ENCODE results near the gene ARHGEF1.
"Not testable (repeated sequence)": the region's sequence is repeated elsewhere in the genome, so short reads cannot be mapped to it uniquely, and the experiment has no call there.

ARHGEF1 gene

GRCh38 chr19:41912899-41913537 lies 30.0 kb downstream of the ARHGEF1 start:
- Histone ChIP-seq H3K9me2 (replicated peaks; ENCODE audit: low read depth, low read length) (no peaks in the 10 kb centered on the region), H3K27me3 (ENCODE audit: insufficient read depth, low read length, poor library complexity, severe bottlenecking) (no peaks in the 10 kb centered on the region), H3K36me3 (ENCODE audit: insufficient read depth, low read length) (no peaks in the 10 kb centered on the region; the same call in 1 of the 2 replicates), H3K9me3 (ENCODE audit: insufficient read depth, low read depth, low read length) (no peaks in the 10 kb centered on the region), H3K9ac (ENCODE audit: low read depth, low read length, poor library complexity, severe bottlenecking) (no peak overlapping the region), H3K4me2 (ENCODE audit: low read depth, low read length, poor library complexity, severe bottlenecking) (no peak overlapping the region), H3K79me2 (ENCODE audit: insufficient read depth, low read length) (no peaks in the 10 kb centered on the region), H3K4me3 (ENCODE audit: low read length, poor library complexity, severe bottlenecking) (no peak overlapping the region), H3K4me1 (ENCODE audit: insufficient read depth, low read length, poor library complexity, severe bottlenecking) (no peaks in the 10 kb centered on the region), H2AFZ (ENCODE audit: low read length) (no peak overlapping the region), H3F3A (ENCODE audit: low read depth) (no peaks in the 10 kb centered on the region), H4K20me1 (ENCODE audit: insufficient read depth, low read length, poor library complexity, severe bottlenecking) (no peaks in the 10 kb centered on the region)
- TF ChIP-seq CTCF (conservative IDR thresholded peaks at IDR 0.05; ENCODE audit: low read length), result no peak
- TF ChIP-seq EZH2phosphoT487 (IDR thresholded peaks at IDR 0.05; ENCODE audit: borderline replicate concordance), result no peak

- Histone ChIP-seq H3F3A (ENCODE audit: low read depth) (no peaks in the 10 kb centered on the region), H3K9me2 (replicated peaks; ENCODE audit: low read depth, low read length) (no peaks in the 10 kb centered on the region), H3K9me3 (ENCODE audit: insufficient read depth, low read depth, low read length) (no peaks in the 10 kb centered on the region), H2AFZ (ENCODE audit: low read length) (no peak overlapping the region), H3K4me1 (ENCODE audit: insufficient read depth, low read length, poor library complexity, severe bottlenecking) (no peaks in the 10 kb centered on the region), H3K27me3 (ENCODE audit: insufficient read depth, low read length, poor library complexity, severe bottlenecking) (no peaks in the 10 kb centered on the region), H3K4me2 (ENCODE audit: low read depth, low read length, poor library complexity, severe bottlenecking) (no peak overlapping the region), H4K20me1 (ENCODE audit: insufficient read depth, low read length, poor library complexity, severe bottlenecking) (no peaks in the 10 kb centered on the region), H3K9ac (ENCODE audit: low read depth, low read length, poor library complexity, severe bottlenecking) (no peak overlapping the region), H3K79me2 (ENCODE audit: insufficient read depth, low read length) (no peaks in the 10 kb centered on the region), H3K4me3 (ENCODE audit: low read length, poor library complexity, severe bottlenecking) (no peak overlapping the region), H3K36me3 (ENCODE audit: insufficient read depth, low read length) (no peaks in the 10 kb centered on the region; the same call in 1 of the 2 replicates)
- TF ChIP-seq CTCF (conservative IDR thresholded peaks at IDR 0.05; ENCODE audit: low read length) (no peak), EZH2phosphoT487 (IDR thresholded peaks at IDR 0.05; ENCODE audit: borderline replicate concordance) (no peak)
Measured at GRCh38 chr19:41913538-41914423, 30.8 kb downstream of the ARHGEF1 start.

- not testable (repeated sequence) for H3K79me2 ChIP-seq (ENCODE audit: insufficient read depth, low read length); H3F3A ChIP-seq (ENCODE audit: low read depth); H3K27me3 ChIP-seq (ENCODE audit: insufficient read depth, low read length, poor library complexity, severe bottlenecking)
Measured at GRCh38 chr19:41914424-41914834, 31.4 kb downstream of the ARHGEF1 start.

More at GRCh38 chr19:41914424-41914834, 31.4 kb downstream of the ARHGEF1 start:
- H3K9ac ChIP-seq (ENCODE audit: low read depth, low read length, poor library complexity, severe bottlenecking); H4K20me1 ChIP-seq (ENCODE audit: insufficient read depth, low read length, poor library complexity, severe bottlenecking); H2AFZ ChIP-seq (ENCODE audit: low read length); H3K9me2 ChIP-seq (replicated peaks; ENCODE audit: low read depth, low read length); H3K4me1 ChIP-seq (ENCODE audit: insufficient read depth, low read length, poor library complexity, severe bottlenecking); H3K9me3 ChIP-seq (ENCODE audit: insufficient read depth, low read depth, low read length); H3K36me3 ChIP-seq (ENCODE audit: insufficient read depth, low read length); H3K4me3 ChIP-seq (ENCODE audit: low read length, poor library complexity, severe bottlenecking); H3K4me2 ChIP-seq (ENCODE audit: low read depth, low read length, poor library complexity, severe bottlenecking): not testable (repeated sequence)
